ENCODE measurements around the gene FAM200B.

GRCh38 chr4:15719506-15719905 lies 37.9 kb downstream of the FAM200B start:
- TF ChIP-seq CTCF (IDR thresholded peaks at IDR 0.05) (no peak), EZH2phosphoT487 (IDR thresholded peaks at IDR 0.05; ENCODE audit: borderline replicate concordance, low read depth) (no peak), USF2 (IDR thresholded peaks at IDR 0.05; ENCODE audit: borderline replicate concordance, low read depth, low read length) (no peak), MAX (IDR thresholded peaks at IDR 0.05; ENCODE audit: low read depth) (no peak), PBX3 (IDR thresholded peaks at IDR 0.05) (no peak), TCF12 (IDR thresholded peaks at IDR 0.05) (no peak), CHD2 (IDR thresholded peaks at IDR 0.05; ENCODE audit: low read length, partially characterized antibody) (no peak), YY1 (IDR thresholded peaks at IDR 0.05; ENCODE audit: low read depth) (no peak), FOSL2 (IDR thresholded peaks at IDR 0.05; ENCODE audit: borderline replicate concordance, low read depth) (no peak), MXI1 (IDR thresholded peaks at IDR 0.05; ENCODE audit: low read depth, low read length) (no peak), RAD21 (IDR thresholded peaks at IDR 0.05; ENCODE audit: low read length) (no peak), RXRA (IDR thresholded peaks at IDR 0.05; ENCODE audit: borderline replicate concordance, low read depth) (no peak)
